WI38 (cell line): ENCODE data around the gene DPPA3.
"Not testable (repeated sequence)": the region's sequence is repeated elsewhere in the genome, so short reads cannot be mapped to it uniquely, and the experiment has no call there.

Experiments used
- H3K4me3 ChIP-seq: 2 replicates; pipeline ENCODE4 v1.5.1; 2011; ENCODE audit warnings: low read depth, mild to moderate bottlenecking, control low read depth, low read length
- CTCF ChIP-seq: IDR thresholded peaks from 2 replicates; pipeline ENCODE4 v1.5.1; 2012; ENCODE audit warnings: low read depth, mild to moderate bottlenecking, control low read depth, low read length

Gene DPPA3

GRCh38 chr12:7709969-7710675 is 1.1 kb upstream of the DPPA3 start:
- TF ChIP-seq CTCF = no peak
- H3K4me3 ChIP-seq = no peak overlapping the region

GRCh38 chr12:7712841-7713442 is 1.7 kb downstream of the DPPA3 start:
- no peak overlapping the region for H3K4me3 ChIP-seq
- TF ChIP-seq CTCF = no peak

GRCh38 chr12:7716381-7716780 is 5.1 kb downstream of the DPPA3 start:
- no peak overlapping the region for H3K4me3 ChIP-seq
- TF ChIP-seq CTCF = no peak

GRCh38 chr12:7719946-7720730 is 8.9 kb downstream of the DPPA3 start:
- no peak overlapping the region for H3K4me3 ChIP-seq
- no peak for TF ChIP-seq CTCF

- no peak overlapping the region for H3K4me3 ChIP-seq
- TF ChIP-seq CTCF = no peak
These were observed 12.7 kb downstream of the DPPA3 start for GRCh38 chr12:7723926-7724325.

- TF ChIP-seq CTCF = no peak
These were observed 18.5 kb downstream of the DPPA3 start for GRCh38 chr12:7729746-7730145.

GRCh38 chr12:7730984-7731383 is 19.8 kb downstream of the DPPA3 start:
- not testable (repeated sequence) for H3K4me3 ChIP-seq

More at GRCh38 chr12:7729746-7730145, 18.5 kb downstream of the DPPA3 start:
- H3K4me3 ChIP-seq = no peak overlapping the region
